HG03460 (cell line): Measurements from ENCODE around the gene MAML3.

Experiments used
- ATAC-seq: cut with Tn5 transposase; IDR thresholded peaks from one replicate; pipeline ENCODE4 v1.9.1; 2021; ENCODE audit not compliant: unreplicated experiment

Gene MAML3

DNA sequence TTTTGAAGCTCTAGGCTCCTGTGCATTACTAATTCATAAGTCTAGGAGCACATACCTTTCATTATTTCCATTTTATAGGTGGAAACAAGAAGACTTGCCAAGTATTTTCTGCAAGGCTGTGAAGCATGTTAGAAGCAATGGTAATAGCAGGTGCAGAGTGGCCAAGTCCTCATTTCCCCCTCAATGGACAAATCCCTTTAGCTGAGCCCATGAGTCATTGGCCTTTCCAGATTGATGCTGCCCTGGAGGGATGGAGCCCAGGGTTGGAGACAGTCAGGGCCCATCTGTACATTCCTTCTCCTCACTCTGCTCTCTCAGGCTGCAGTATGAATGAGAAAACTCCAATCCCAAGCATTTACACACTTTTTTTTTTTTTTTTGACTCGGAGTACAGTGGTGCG lies 481.8 kb downstream of the MAML3 start:
- no peak for ATAC-seq

DNA sequence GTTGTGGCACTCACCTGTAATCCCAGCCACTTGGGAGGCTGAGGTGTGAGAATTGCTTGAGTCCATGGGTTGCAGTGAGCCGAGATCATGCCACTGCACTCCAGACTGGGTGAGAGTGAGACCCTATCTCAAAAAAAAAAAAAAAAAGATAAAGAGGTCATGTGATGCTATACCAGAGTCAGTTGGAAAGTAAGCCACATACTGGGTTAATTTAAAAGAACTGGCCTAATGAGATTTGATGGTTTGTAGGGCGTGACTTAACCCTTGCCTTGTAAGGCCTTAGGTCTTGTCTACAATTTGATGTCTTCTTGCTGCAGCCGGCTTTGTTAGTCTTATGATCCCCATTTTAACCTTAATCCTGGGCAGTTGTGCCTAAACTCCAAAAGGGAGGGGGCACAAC lies 483.2 kb downstream of the MAML3 start:
- no peak for ATAC-seq

DNA sequence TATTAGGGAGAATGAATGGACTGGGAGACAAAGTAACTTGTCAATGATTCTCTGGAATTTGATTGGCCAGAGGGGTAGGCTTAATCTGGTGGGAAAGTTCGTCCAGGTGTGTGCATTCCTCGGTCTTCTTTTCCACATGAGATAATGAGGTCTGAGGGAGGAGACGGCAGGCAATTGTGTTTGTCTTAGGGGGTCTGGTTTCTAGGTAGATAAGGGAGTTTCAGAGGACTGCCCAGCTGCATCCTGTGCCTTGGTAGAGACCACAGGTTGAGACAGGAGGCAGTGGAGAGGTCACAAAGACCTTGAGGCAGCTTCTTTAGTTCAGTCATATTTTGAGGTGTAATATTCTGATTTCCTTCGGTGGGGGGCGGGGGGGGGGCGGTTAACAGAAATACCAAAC lies 484.1 kb downstream of the MAML3 start:
- no peak for ATAC-seq

GRCh38 chr4:139669335-139669734 lies 484.6 kb downstream of the MAML3 start:
- ATAC-seq = no peak

- no peak for ATAC-seq
These were observed 485.3 kb downstream of the MAML3 start for GRCh38 chr4:139668658-139669201.

- no peak for ATAC-seq
These were observed 485.9 kb downstream of the MAML3 start for GRCh38 chr4:139668036-139668435.
